Inflammatory macrophage treated with lipopolysaccharide for 4 hours (primary cell): ENCODE data around the gene FAM98C.

Source experiments
- DNase-seq: peaks from one replicate; pipeline ENCODE4 v3.0.0-alpha.2; 2020

FAM98C gene

DNA sequence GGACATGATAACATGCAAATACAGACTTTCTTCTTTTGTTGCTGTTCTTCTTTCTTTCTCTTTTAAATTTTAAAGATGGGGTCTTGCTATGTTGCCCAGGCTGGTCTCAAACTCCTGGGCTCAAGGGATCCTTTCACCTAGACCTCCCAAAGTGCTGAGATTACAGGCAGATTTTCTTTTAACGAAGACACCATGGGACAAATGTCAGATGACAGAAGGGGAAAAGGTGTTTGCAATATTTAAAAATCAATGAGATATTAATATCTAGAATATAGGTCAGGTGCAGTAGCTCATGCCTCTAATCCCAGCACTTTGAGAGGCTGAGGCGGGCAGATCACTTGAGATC is 26.9 kb downstream of the FAM98C start:
- no peak for DNase-seq

DNA sequence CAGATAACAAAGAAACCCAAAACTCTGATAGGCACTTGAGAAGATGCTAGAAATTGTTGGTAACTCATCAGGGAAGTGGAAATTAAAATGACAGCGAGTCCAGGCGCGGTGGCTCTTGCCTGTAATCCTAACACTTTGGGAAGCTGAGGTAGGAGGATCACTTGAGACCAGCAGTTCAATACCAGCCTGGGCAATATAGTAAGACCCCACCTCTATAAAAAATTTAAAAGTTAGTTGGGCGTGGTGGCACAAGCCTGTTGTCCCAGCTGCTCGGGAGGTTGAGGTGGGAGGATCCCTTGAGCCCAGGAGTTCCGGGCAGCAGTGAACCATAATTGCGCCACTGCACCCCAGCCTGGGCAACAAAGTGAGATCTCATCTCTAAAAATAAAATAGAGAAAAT is 28.0 kb downstream of the FAM98C start:
- DNase-seq, result no peak

DNA sequence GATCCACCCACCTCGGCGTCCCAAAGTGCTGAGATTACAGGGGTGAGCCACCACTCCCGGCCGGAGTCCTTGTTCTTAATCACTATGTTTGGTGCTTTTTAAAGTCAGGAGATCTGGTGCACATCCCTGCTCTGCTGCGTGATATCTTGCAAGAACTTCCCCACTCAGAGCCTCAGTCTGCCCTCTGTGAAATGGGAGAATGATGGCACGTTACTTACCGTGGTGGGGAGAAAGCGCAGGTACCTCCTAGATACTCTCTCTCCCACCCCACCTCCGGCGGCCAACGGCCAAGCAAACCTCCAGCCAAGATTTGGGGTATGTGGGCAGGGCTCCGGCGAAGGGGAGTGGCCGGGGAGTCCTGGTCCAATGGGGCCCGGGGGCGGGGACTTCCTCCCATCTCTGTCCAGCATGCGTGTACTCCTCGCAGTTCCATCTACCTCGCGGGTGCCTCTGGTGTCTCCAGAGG is 30.4 kb downstream of the FAM98C start, which contains the start of gene RYR1:
RYR1 (plus strand) TSS at position 424 of the 466 bp plus-strand sequence. CDS start 139 bp downstream, outside the sequence.
- peak; percentile 45 for DNase-seq

DNA sequence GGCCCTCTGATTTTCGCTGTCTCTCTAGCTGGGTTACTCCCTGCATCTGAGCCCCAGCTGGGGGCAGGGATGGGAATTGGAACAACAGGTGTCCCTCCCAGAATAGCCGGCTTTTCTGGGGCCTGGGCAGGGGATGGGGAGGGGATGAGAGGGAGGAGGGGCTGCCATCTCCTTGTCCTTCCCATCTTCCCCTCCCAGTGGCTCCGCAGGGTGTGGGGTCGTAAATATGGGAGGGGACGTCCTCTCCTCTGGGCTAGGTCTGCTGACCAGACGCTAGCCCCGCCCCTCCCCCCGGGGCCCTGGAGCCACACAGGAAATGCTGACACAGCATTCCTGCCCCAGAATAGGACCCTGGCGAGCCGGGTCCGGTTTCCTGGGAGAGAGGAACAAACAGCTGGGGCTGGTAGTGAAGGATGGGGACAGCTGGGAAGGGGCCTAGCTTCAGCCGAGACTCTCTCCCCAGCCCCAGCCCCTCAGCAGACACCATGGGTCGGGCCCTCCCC is 31.7 kb downstream of the FAM98C start:
- no peak for DNase-seq

DNA sequence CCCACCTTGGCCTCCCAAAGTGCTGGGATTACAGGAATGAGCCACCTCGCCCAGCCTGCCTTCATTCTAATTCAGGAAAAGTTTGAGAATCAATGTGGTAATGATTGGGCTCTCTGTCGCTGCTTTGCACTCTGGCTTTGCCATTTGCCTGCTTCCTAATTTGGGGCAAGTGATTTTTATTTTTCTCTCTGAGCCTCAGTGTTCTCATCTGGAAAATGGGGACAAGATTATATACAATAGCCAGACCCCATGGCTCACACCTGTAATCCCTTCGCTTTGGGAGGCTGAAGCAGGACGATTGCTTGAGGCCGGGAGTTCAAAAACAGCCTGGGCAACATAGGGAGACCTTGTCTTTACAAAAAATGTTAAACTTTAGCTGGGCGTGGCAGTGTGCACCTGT is 34.4 kb downstream of the FAM98C start:
- no peak for DNase-seq

DNA sequence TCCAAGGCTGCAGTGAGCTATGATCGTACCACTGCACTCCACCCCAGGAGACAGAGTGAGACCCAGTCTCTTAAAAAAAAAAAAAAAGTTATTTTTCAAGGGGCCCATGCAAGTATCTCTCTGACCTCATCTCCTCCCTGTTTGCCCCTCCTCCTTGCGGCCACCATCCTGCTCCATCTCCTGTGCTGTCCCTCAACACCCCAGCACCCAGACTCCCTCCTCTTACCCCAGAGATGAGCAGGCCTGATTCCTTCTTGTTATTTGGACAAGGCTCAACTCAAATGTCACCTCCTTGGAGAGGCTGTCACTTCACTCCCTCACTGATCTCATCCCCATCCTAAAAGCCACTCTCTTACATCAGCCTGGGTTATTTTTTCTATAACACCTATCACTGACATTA is 35.0 kb downstream of the FAM98C start:
- DNase-seq, result no peak

DNA sequence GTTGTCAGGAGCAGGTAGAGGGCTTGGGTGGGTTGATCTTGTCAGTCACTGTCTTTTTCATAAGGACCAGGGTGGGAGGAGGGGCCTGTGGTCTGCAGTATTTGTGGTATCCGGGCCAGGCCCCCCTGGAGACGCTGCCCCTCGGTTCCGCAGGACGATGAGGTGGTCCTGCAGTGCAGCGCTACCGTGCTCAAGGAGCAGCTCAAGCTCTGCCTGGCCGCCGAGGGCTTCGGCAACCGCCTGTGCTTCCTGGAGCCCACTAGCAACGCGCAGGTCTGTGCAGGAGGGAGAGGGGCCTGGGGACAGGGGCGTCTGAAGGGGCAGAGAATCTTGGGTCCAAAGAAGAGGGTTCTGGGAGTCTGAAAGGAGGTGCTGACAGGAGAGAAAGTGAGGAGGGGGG is 37.7 kb downstream of the FAM98C start:
- DNase-seq, result no peak

DNA sequence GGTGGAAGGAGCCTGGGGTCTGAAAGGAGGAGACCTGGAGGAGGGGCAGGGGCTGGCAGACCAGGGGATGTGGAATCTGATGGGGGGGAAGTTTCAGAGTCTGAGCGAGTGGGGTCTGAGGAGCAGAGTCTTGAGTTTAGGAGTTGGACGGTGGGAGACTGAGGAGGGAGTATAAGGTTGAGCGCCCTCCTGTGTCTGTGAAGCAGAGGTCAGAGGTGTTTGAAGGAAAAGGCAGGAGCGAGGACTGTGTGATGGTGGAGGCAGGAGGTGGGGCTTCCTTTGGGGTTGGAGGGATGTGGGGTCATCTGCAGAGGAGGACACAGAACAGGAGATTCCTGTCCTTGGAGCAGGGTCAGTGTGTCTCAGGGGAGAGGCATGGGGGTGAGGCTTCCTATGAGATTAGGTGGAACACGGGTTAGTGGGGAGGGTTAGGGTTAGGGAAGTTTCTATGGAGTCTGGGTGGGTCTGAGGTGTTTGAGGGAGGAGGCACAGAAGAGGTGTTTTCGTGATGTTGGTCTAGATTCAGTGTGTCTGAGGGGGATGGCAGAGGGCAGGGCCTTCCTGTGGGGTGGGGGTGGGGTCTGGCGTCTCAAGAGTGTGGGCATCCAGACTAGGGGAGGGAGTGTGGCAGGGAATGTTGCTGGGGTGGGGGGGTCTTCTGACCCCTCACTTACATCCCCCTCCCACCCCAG is 38.9 kb downstream of the FAM98C start:
- no peak for DNase-seq

DNA sequence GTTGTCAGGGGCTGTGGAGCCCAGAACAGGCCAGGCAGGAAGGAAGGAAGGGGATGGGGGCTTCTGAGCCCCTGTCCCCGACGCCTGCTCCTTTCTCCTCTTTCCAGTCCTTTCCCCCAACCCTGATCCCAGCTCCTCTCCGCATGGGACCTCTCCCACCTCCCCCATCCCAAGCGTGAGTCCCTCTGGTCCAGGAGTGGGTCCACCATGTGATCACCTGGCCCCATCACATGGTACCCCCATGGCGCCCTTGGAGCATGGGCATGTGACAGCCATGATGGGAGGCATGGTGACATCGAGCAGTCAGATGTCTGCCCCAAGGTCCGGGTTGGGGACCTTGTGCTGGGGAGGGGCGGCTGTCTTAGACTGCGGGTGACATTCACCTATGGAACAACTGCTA is 39.8 kb downstream of the FAM98C start:
- no peak for DNase-seq

DNA sequence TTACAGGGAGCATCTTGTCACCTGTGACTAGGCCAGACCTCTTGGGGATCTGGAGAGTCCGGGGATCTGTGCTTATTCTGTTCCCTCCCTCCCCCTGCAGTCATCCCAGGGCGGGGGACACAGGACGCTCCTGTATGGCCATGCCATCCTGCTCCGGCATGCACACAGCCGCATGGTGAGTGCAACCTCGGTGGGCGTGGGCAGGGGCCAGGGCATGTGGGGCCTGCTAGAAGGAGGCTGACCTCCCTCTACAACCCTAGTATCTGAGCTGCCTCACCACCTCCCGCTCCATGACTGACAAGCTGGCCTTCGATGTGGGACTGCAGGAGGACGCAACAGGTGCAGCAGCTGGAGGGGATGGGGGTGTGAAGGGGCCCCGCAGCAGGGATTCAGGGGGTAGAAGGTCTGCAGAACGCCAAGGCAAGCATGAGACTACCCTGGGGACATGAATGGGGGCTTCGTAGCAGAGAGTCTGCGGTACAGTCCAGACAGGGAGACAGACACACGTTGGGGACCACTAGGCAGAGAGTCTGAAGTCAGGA is 40.6 kb downstream of the FAM98C start:
- no peak for DNase-seq

DNA sequence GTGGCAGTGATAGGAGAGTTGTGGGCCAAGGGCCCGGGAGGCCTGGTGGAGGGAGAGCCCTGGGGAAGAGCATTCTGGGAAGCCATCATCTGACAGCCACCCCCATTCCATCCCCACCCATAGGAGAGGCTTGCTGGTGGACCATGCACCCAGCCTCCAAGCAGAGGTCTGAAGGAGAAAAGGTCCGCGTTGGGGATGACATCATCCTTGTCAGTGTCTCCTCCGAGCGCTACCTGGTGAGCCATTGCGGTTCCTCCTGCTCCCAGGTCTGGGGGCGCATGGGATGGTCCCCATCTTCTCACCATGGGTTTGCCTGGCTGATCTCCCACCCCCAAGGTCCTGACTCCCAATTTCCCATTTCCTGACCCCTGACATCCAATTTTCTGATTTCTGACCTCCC is 41.1 kb downstream of the FAM98C start:
- DNase-seq, result no peak

DNA sequence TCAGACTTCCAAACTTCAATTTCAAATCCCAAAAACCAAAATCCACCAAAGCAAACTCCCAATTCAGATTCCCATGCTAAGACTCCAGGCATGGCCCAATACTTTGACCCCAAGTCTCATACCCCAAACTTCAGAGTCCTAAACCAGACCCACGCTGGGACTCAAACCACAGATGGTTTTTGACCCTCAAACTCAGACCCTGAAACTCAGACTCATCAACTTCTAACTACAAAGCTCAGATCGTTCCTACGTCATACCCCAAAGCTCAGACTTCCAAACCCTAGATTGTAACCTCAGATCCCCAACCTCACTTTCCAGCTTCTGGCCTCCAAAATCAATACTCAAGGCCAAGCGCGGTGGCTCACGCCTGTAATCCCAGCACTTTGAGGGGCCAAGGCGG is 42.5 kb downstream of the FAM98C start:
- DNase-seq, result no peak

DNA sequence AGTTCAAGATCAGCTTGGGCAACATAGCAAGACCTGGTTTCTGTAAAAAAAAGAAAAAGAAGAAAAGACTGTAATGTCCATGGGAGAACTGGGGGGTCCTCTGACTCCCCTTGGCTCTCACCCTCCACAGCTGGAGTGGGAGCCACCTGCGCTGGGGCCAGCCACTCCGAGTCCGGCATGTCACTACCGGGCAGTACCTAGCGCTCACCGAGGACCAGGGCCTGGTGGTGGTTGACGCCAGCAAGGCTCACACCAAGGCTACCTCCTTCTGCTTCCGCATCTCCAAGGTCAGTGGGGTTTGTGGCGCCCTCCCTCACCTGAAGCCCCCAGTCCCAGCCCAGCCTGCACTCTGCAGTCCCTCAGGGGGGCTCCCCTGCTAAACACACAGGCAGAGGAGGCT is 45.3 kb downstream of the FAM98C start:
- DNase-seq, result no peak

DNA sequence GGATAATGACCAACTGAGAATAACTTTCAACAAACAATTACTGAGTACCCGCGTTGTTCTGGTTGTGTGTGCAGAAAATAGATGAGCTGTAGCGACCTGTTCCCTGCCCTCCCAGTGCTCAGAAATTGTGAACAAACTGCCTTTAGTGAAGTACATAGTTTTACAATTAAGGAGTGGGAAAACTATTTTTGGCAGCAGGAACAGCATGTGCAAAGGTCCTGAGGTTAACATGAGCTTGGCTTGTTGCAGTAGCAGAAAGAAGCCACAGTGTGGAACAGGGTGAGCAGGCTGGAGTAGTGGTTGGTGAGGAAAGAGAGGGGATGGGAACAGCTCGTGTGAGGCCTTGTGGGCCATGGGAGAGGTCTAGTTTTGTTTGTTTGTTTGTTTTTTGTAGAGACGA is 46.6 kb downstream of the FAM98C start:
- DNase-seq, result no peak

DNA sequence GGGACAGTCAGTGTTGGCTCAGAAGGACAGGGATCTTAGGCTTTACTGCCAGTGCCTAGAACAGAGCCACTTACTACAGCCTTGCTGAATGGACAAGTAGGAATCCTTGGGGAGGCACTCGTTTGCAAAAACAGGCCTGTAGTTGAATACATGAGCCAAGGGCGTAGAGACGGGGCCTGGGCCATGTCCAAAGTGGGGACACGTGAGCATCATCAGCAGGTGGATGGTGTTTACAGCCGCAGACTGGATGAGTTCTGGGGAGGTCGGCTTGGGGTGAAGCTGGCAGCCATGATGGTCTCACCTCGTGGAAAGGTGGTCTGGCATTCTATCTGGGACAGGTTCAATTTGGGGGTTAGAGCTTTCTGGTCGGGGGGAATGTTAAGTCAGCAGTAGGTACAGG is 48.1 kb downstream of the FAM98C start:
- no peak for DNase-seq

DNA sequence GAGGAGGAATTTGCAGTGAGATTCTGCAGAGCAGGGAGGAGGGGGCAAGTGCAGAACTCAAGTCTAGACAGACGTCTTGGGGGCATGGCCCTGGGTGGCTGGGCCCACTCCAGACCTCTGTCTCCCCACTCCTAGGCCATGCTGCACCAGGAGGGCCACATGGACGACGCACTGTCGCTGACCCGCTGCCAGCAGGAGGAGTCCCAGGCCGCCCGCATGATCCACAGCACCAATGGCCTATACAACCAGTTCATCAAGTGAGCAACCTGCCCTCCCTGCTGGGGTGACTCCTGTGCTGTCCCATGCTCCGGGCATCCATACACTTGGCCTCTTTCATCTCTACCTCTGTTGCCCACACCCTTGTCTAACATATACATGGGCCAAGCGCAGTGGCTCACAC is 48.7 kb downstream of the FAM98C start:
- DNase-seq, result no peak

DNA sequence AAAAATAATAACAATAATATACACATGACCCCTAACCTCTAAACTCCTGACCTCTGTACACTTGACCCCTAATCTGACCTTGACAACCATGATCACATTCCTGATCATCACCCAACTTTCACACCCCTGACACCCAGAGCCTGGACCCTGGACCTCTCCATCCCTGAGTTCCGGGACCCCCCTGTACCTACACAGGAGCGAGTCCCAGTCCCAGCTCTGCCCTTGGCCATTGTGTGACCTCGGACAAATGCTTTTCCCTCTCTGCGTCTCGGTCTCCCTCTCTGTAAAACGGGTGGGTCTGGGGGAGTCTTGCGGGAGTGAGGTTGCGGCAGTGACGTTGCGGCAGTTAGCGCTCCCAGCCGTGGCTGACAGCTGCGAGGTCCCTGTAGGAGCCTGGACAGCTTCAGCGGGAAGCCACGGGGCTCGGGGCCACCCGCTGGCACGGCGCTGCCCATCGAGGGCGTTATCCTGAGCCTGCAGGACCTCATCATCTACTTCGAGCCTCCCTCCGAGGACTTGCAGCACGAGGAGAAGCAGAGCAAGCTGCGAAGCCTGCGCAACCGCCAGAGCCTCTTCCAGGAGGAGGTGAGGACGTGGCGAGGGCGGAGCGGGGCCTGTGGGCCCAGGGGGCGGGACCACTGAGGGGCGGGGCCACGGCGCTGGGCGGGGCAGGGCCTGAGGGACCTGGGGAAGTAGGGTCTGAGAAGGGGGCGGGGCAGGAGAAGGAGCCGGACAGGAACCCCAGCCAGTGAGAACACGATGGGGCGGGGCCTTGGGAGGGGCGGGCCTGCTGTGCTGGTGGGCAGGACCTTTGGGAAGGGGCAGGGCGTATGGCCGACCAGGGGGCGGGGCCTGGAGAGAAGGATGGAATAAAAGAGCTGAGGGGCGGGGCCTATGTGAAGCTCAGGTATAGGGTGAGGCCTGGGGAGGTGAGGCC is 49.8 kb downstream of the FAM98C start:
- peak; percentile 4 for DNase-seq

DNA sequence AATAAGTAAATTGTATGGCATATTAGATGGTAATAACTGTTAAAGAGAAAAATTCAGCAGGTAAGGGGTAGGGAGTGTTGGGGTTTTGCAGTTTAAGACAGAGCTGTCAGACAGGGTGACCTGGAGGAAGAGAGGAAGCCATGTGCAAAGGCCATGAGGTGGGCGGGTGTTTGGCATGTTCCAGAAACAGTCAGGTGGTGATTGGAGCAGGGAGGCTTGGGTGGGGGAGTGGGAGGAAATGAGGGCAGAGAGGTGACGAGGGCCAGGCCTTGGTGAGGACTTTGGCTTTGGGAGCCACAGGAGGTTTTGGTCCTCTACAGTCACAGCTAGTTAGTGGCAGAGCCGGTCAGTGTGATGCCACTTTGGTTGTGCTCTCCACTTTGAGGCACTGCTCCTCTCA is 50.7 kb downstream of the FAM98C start:
- no peak for DNase-seq

DNA sequence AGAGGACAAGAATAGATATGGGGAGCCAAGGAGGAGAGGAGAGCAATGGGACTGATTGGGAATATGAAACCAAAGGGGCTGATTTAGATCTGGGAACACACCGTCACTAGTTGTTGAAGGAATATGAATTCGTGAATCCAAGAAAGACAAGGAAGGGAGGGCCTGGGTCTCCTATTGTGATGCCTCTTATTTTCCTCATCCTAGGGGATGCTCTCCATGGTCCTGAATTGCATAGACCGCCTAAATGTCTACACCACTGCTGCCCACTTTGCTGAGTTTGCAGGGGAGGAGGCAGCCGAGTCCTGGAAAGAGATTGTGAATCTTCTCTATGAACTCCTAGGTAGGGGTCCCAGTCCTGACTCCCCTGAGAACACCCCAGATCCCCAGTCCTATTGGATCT is 52.1 kb downstream of the FAM98C start:
- DNase-seq, result no peak

DNA sequence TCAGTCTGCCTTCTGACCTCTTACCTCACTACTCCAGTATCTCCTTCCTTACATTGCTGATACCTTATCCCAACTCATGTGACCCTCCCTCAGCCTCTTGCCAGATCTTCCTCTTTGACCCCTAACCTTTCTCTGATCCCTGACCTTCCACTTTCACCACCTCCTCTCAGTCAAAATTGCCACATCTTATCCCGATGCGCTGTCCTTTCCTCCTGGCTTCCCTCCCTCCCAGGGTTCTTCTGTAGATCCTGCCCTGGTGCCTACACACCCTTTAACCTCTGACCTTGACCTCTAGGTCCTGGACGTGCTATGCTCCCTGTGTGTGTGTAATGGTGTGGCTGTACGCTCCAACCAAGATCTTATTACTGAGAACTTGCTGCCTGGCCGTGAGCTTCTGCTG is 54.3 kb downstream of the FAM98C start:
- DNase-seq, result no peak

DNA sequence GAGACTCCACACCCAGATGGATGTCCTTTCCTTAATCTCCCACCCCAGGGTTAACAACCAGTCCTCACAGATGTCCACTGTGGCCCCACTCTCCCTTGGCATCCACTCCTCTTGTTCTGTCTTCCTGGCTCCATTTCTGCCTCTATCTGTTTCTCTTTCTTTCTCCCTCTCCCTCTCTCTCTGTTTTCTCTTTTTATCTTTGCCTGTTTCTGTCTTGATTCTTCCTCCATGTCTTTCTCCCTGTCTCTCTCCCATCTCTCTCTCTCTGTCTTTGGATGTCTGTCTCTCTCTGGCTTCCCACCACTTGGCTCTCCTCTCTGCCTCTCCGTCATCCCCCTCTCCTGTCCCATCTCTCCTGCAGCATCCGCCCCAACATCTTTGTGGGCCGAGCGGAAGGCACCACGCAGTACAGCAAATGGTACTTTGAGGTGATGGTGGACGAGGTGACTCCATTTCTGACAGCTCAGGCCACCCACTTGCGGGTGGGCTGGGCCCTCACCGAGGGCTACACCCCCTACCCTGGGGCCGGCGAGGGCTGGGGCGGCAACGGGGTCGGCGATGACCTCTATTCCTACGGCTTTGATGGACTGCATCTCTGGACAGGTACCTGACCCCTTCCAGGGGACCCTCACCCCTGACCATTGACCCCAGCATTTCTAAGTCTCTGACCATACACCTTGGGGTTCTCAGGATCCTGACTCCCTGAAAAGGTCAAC is 55.0 kb downstream of the FAM98C start:
- DNase-seq, result no peak
